NOMO-1 treated with dmso at 0.1 percent for 144 hours (cell line): ENCODE data around the gene FGF14.

ENCODE experiments used
- DNase-seq: peaks from one replicate; lab custom pipeline; 2025; ENCODE audit not compliant: unreplicated experiment; lab: John Stamatoyannopoulos, UW

The FGF14 gene

DNA sequence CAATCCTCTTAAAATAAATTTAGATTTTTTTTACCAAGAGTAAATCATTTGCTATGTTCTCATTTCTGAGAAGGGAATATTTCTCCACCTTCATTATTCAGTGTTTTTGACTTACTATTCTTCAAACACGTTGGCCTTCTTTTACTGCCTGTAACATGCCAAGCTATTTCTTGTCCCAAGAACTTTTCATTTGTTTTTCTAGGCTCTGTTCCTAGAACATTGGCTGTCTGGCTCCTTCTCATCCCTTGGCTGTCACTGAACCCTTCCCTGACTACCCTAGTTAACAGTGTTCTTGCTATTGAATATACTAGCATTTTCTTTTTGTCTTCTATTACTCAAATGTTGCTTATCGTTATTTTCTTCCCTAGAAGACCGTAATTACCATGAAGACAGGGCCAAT, 701.2 kb downstream of the FGF14 start:
- DNase-seq = no peak

DNA sequence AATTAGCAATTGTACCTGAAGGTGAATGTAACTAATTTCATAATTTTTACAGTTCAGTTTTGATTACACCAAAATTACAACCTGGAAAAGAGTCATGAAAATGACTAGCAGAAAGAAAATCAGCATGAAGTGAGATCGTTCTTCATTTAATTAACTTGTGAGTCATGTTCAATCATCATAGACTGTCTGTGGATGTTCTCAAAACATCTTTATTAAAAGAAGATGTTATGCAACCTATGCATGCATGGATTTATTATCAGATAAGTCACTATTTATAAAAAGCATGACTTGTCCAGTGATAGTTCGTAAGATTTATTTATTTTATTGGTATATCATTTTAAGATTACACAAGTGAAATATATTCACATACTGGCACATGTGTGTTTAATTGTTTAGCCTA, 703.4 kb downstream of the FGF14 start:
- no peak for DNase-seq

DNA sequence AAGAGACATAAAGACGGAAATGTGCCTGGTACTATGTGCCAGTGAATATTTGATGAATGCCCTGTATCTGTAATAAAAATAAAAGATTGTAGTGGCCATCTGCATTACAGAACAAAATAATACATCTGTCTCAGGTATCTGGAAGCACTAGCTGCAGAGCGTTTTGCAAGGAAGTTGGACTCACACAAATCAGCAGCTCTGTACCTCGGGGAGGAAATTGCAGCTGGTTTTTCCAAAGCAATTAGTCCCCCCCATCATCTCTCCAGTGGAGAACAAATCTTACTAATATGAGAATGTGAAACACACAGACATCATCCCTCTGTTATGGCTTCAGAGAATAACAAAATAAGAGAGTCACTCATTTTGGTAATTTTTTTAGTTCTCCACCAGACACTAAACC, 704.1 kb downstream of the FGF14 start:
- no peak for DNase-seq

DNA sequence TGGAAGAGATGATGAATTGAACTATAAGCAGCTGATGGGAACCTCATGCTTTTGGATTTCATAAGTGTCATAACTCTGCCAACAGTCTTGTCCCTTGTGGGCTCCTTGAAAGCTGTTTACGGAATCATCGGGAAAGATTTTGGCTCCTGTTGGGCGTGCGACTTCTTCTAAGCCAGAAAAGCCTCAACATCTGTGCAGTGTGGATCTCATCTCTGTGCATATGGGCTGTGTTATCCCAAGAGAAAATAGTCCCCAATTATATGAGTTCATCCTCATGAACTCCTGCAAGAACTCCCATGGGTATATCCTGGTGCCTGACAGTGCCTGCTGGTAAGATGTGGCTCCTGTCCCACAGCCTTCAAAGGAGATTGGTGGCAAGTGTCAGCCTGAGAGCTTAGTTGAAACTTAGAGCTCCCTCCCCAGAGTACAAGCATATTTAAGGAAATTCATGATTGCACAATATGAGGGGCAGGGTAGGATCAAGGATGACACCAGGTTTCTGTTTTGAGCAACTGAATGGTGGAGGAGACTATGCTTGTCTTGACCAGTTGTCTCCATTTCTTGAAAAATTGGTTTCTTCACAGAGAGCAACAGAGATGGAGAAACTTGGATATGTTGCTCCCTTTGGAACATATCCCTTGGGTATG, 705.9 kb downstream of the FGF14 start:
- no peak for DNase-seq

DNA sequence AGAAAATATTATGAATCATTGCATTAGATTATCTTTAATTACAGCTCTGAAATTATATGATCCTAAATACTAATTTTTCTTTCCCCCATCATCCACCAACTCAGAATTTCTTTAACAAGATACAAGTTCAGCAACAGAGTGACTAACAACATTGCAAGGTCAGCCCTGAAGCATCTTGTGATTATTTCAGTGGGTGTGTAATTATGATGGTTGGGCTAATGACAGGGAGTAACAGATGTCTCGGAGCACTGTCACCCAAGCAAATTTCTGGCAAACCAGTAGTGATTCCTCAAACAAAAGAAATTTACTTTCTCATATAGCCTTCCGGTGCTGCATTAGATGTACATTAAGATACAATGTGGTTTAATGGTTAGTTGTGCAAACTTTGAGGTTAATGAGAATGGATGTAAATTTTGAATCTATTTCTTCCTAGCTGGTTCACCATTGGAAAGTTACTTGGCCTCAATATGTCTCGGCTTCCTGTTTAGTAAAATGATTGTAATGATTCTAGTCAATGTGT, 710.4 kb downstream of the FGF14 start:
- no peak for DNase-seq

DNA sequence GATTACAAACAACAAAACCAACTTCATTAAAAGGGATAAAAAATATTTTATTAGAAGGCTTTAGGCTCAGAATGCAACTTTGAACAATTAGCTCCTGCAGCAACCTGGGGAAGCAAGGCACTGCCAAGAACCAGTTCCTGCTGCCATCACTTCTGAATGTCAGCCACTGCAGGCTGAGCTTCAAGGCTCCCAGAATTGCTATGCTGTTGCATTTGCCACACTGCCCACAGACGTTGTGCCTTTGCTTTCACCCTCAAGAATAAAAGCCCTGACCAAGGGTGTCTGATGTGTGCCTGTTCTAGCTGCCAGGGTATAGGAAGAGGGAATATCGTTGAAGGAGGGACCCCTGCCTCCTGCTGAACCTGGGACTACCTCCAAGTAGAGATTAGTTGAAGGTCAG, 711.0 kb downstream of the FGF14 start:
- DNase-seq = no peak

DNA sequence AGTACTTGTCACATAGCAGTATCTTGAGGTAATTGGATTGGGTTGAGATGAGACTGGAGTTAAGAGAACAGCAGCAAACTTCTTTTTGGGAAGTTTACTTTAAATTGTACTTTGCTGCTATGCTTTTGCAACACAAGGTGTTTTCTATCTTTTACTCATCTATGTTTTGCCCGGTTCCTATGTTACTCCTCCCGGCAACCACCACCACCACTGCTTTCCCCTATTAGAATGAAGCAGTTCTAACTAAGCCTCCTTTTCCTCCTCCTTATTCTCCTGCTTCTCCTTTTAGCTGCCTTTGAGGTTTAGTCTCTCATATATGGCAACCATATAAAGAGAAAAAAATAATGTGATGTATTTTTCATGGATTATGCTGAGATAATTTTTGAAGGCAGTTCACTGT, 715.8 kb downstream of the FGF14 start:
- DNase-seq = no peak

DNA sequence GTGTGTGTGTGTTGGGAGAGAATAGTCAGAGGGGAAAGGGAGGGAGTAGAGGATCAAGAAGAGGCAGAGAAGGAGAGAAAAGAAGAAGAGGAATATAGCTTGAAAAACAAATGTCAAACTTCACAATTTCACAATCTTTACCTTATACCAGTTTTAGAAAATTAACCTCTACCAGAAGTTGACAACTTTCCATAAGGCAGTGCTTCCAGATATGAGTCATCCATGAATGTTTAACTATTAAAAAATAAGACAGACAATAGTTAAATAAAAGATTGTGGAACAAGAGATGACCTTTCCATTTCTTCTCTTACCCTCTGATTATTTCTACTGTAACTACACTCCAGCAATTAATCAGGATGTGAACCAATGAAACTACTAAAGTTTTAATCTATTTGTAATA, 720.0 kb downstream of the FGF14 start:
- no peak for DNase-seq

DNA sequence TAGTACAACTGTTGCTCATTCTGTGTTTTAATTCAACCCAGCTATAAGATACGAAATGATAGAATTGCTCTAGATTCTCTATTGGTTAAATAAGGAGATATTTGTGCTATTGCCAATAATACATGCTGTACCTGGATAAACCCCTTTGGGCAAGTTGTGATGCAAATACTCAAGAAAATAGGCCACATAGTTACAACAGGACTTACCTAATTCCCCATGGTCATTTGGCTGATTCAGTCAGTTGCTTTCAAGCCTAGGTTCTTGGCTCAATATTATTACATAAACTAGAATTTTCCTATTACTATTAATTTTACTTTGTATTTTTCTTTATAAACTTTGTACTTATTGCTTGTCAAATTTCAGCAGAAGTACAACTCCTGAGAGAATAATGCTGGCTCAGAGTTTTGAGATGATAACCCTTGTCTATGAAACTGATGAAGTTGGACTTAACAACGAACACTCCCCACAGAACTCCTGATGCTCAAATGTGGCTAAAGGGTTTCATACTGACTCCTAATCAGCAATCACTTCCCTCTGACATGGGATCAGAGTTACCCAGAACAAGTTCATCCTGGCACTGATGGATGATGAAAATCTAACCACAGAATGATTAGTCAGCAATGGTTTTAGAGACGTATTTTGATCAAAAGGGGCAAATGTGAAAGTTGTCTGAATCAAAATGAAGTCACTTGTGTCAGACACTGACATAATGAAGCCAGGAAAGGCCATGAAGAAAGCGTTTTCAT, 728.3 kb downstream of the FGF14 start:
- DNase-seq = no peak

DNA sequence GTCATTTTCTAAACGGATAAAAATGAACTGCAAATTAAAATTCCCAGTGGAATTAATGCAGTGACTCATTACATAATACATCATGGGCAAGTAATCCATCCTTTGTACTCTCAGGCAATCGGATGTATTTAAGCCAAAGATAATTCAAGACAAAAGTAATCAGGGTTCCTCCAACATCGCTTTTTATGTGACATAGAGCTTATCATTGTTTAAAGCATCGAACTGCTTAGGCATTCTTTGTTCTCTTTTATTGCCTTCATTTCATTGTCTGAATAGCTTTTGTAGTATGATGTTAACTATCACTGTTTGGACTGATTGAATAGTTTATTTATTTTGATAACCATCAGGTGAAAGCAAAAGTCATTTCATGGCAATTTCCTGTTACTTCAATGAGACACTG, 740.0 kb downstream of the FGF14 start:
- DNase-seq = no peak
